NCI-H2196 (cell line): ENCODE data around the gene ALLC.

Experiments used
- DNase-seq: peaks from one replicate; lab custom pipeline; 2025; ENCODE audit not compliant: unreplicated experiment; lab: John Stamatoyannopoulos, UW

ALLC gene

GRCh38 chr2:3743951-3744555 lies 86.1 kb downstream of the ALLC start:
- DNase-seq = no peak

- peak; percentile 3 for DNase-seq
Observed at GRCh38 chr2:3745920-3746319, 87.9 kb downstream of the ALLC start.

GRCh38 chr2:3747032-3747654 lies 89.1 kb downstream of the ALLC start:
- no peak for DNase-seq

- DNase-seq = no peak
Observed at GRCh38 chr2:3747826-3748225, 89.8 kb downstream of the ALLC start.

GRCh38 chr2:3749201-3749600 lies 91.2 kb downstream of the ALLC start:
- no peak for DNase-seq

- no peak for DNase-seq
Observed at GRCh38 chr2:3751251-3751650, 93.3 kb downstream of the ALLC start.

- no peak for DNase-seq
Observed at GRCh38 chr2:3751806-3752205, 93.8 kb downstream of the ALLC start.
